Natural killer cell treated with Interleukin-12 subunit alpha and Interleukin-12 subunit beta and Interleukin-15 and Interleukin-18, amount 100 ng/mL, for 72 hours (primary cell): ENCODE results near the gene AMER2. TPM values are rescaled to one million over a fixed set of nuclear protein-coding genes. Genes with fewer than 3 reads are reported as not detected.
"Not testable (repeated sequence)": the region's sequence is repeated elsewhere in the genome, so short reads cannot be mapped to it uniquely, and the experiment has no call there.

Experiments
- ATAC-seq, 2 donors: fragments of 150-1000 bp; cut with Tn5 transposase in 1 of 2; sonication (Bioruptor Pico), chemical (Tn5 transposase) in 1 of 2; 2 replicates each; pipeline ENCODE4 v1.10.0; 2021
- DNase-seq: peaks from one replicate; pipeline ENCODE4 v3.0.0; 2022; ENCODE audit warnings: low spot score
- H3K27ac Mint-ChIP-seq, 2 donors: 1 replicate in 1 of 2; 2 replicates in 1 of 2; pipeline ENCODE4 v1.8.0; 2022; ENCODE audit warnings: mixed read lengths in 2 of 2, mild to moderate bottlenecking in 1 of 2, moderate library complexity in 1 of 2
- H3K27me3 Mint-ChIP-seq, 2 donors: 1 replicate in 1 of 2; 2 replicates in 1 of 2; pipeline ENCODE4 v1.8.0; 2022; ENCODE audit warnings: mixed read lengths in 2 of 2
- H3K36me3 Mint-ChIP-seq: one replicate; pipeline ENCODE4 v1.8.0; 2022; ENCODE audit warnings: mixed read lengths
- H3K4me1 Mint-ChIP-seq, 2 donors: 1 replicate in 1 of 2; 2 replicates in 1 of 2; pipeline ENCODE4 v1.8.0; 2022; ENCODE audit warnings: low read depth in 2 of 2, mixed read lengths in 2 of 2, mild to moderate bottlenecking in 1 of 2
- H3K4me3 Mint-ChIP-seq: one replicate; pipeline ENCODE4 v1.8.0; 2022; ENCODE audit warnings: mixed read lengths
- H3K9me3 Mint-ChIP-seq: 2 replicates; pipeline ENCODE4 v1.8.0; 2022; ENCODE audit warnings: mixed read lengths
- total RNA-seq, 2 donors: library from RNA; stranded (reverse); gene quantifications; one replicate each; pipeline ENCODE4 v1.2.3, GENCODE V29; 2022

Gene AMER2
- total RNA-seq, 2 donors from 2014 or later = not detected

- DNase-seq (no peak), ATAC-seq (no peak)
- no peak overlapping the region for H3K27ac Mint-ChIP-seq
- no peaks in the 10 kb centered on the region for H3K9me3 Mint-ChIP-seq
- no peak overlapping the region for H3K4me3 Mint-ChIP-seq
- H3K27me3 Mint-ChIP-seq = peaks cover 57 to 75% of the 10 kb centered on the region in 2 donors
- peaks cover 7% of the 10 kb centered on the region for H3K36me3 Mint-ChIP-seq
- H3K4me1 Mint-ChIP-seq = peaks cover 16 to 17% of the 10 kb centered on the region in 2 donors
Observed at GRCh38 chr13:25175431-25175830, 3.3 kb upstream of the AMER2 start.

DNA sequence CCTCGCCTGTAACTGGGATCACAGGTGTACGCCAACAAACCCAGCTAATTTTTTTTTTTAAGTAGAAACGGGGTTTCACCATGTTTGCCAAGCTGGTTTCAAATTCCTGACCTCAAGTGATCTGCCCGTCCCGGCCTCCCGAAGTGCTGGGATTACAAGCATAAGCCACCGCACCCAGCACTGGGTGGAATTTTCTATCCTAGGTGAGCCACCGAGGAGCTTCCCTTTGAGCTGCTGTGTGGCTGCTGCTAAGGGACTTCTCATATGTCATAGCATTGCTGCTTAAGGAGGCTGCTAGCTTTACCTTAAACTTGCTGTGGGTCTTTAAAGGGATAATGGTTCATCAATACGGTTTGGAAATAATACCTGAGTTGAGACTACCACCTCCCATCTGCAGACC lies 2.9 kb upstream of the AMER2 start:
- Mint-ChIP-seq H3K4me1 (peaks cover 13 to 14% of the 10 kb centered on the region in 2 donors), H3K27me3 (peaks cover 60 to 75% of the 10 kb centered on the region in 2 donors), H3K4me3 (no peak overlapping the region), H3K9me3 (no peaks in the 10 kb centered on the region), H3K27ac (no peak overlapping the region), H3K36me3 (peaks cover 7% of the 10 kb centered on the region)
- DNase-seq = no peak
- ATAC-seq = no peak

- ATAC-seq (no peak), DNase-seq (no peak)
- Mint-ChIP-seq H3K4me3 (no peak overlapping the region), H3K27me3 (peaks cover 66 to 75% of the 10 kb centered on the region in 2 donors), H3K4me1 (peaks cover 10 to 11% of the 10 kb centered on the region in 2 donors), H3K36me3 (peaks cover 7% of the 10 kb centered on the region), H3K9me3 (no peaks in the 10 kb centered on the region), H3K27ac (no peak overlapping the region)
Observed at GRCh38 chr13:25174304-25174703, 2.2 kb upstream of the AMER2 start.

DNA sequence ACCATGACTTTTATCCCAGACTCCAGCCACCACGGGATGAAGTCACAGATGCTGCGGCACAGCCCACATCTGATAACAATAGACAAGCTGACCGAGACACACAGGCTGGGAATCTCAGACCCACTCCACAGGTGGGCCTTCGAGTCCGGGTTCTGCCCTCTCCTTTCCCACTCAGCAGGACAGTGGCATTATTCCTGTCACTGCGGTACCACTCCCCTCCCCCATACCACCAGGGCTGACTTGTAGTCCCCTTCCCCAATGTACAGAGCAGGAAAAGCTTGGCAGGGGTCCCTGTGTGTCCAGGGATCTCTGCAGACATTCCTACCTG lies 179 bp upstream of the AMER2 start:
- Mint-ChIP-seq H3K9me3 (no peaks in the 10 kb centered on the region), H3K36me3 (no peaks in the 10 kb centered on the region), H3K27me3 (peaks cover 57 to 65% of the 10 kb centered on the region in 2 donors), H3K4me1 (peaks cover 10 to 11% of the 10 kb centered on the region in 2 donors), H3K27ac (no peak overlapping the region), H3K4me3 (no peak overlapping the region)
- ATAC-seq (no peak), DNase-seq (no peak)

GRCh38 chr13:25171170-25171516 lies 945 bp downstream of the AMER2 start:
- peak overlapping the region; percentile 24 for H3K4me3 Mint-ChIP-seq
- no peaks in the 10 kb centered on the region for H3K36me3 Mint-ChIP-seq
- no peaks in the 10 kb centered on the region for H3K9me3 Mint-ChIP-seq
- no peak for DNase-seq
- peaks cover 10 to 11% of the 10 kb centered on the region in 2 donors for H3K4me1 Mint-ChIP-seq
- H3K27me3 Mint-ChIP-seq = peaks cover 53 to 55% of the 10 kb centered on the region in 2 donors
- no peak for ATAC-seq
- no peak overlapping the region for H3K27ac Mint-ChIP-seq

- no peak overlapping the region for H3K4me3 Mint-ChIP-seq
- DNase-seq (no peak), ATAC-seq (peak in 1 of 2 donors; percentile 36)
- H3K36me3 Mint-ChIP-seq = no peaks in the 10 kb centered on the region
- no peak overlapping the region for H3K27ac Mint-ChIP-seq
- H3K4me1 Mint-ChIP-seq = peaks cover 10 to 11% of the 10 kb centered on the region in 2 donors
- no peaks in the 10 kb centered on the region for H3K9me3 Mint-ChIP-seq
- peaks cover 52 to 55% of the 10 kb centered on the region in 2 donors for H3K27me3 Mint-ChIP-seq
Observed at GRCh38 chr13:25170554-25171111, 1.5 kb downstream of the AMER2 start.

- Mint-ChIP-seq H3K4me1 (peaks cover 10 to 11% of the 10 kb centered on the region in 2 donors), H3K4me3 (no peak overlapping the region), H3K9me3 (no peaks in the 10 kb centered on the region), H3K36me3 (no peaks in the 10 kb centered on the region), H3K27me3 (peaks cover 51 to 55% of the 10 kb centered on the region in 2 donors), H3K27ac (no peak overlapping the region)
- ATAC-seq (no peak), DNase-seq (no peak)
Observed at GRCh38 chr13:25169951-25170553, 2.0 kb downstream of the AMER2 start.

DNA sequence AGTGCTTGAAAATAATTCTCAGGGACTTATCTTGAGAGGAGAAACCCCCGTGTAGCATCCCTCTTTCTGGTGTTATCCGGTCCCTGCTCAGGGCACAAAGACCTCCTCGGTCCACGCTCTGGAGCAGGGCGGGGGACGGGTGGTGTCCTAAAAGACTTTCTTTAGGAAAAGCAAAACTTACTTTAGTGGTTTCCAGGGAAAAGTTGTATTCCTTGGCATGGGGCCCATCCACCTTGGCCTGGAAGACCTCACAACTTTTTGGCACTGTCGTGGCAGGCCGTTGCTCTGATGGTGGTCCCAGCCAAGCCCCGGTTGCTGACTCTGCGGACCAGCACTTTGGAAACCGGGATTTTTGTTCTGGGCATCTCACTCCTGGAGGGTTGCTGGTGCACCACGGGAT lies 2.7 kb downstream of the AMER2 start:
- DNase-seq = no peak
- Mint-ChIP-seq H3K27ac (no peak overlapping the region), H3K4me1 (peaks cover 10 to 11% of the 10 kb centered on the region in 2 donors), H3K27me3 (peaks cover 47 to 52% of the 10 kb centered on the region in 2 donors), H3K36me3 (no peaks in the 10 kb centered on the region), H3K4me3 (no peak overlapping the region), H3K9me3 (no peaks in the 10 kb centered on the region)
- no peak for ATAC-seq

GRCh38 chr13:25168790-25169189 lies 3.3 kb downstream of the AMER2 start:
- Mint-ChIP-seq H3K27me3 (peaks cover 46 to 50% of the 10 kb centered on the region in 2 donors), H3K4me1 (peaks cover 10 to 11% of the 10 kb centered on the region in 2 donors), H3K36me3 (no peaks in the 10 kb centered on the region), H3K9me3 (no peaks in the 10 kb centered on the region), H3K27ac (no peak overlapping the region), H3K4me3 (no peak overlapping the region)
- DNase-seq (no peak), ATAC-seq (no peak)

GRCh38 chr13:25167382-25168174 lies 4.5 kb downstream of the AMER2 start:
- Mint-ChIP-seq H3K4me3 (no peak overlapping the region), H3K36me3 (no peaks in the 10 kb centered on the region), H3K9me3 (no peaks in the 10 kb centered on the region), H3K27me3 (peaks cover 42 to 45% of the 10 kb centered on the region in 2 donors), H3K27ac (no peak overlapping the region), H3K4me1 (peaks cover 10 to 11% of the 10 kb centered on the region in 2 donors)
- DNase-seq = no peak
- no peak for ATAC-seq

DNA sequence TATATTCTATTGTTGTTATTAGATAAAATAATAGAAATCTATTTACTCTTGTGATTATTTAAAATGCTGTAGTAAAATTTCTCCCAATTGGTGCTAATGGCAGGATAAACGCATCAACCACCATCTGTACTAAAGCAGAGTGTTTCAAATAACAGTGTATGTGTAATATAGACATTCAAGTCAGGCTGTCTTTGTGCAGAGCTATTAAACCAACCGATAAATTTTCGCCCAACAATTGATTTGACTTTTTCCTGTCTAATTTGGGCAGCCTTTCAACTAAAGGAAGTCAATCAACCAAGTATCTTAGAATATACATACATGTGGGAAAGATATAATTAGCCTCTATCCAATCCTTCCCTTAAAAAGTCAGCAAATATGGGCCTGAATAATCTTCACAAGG lies 5.8 kb downstream of the AMER2 start:
- H3K27ac Mint-ChIP-seq = no peak overlapping the region
- H3K27me3 Mint-ChIP-seq = peaks cover 31 to 38% of the 10 kb centered on the region in 2 donors
- DNase-seq = no peak
- H3K9me3 Mint-ChIP-seq = no peaks in the 10 kb centered on the region
- peaks cover 2% of the 10 kb centered on the region in 2 donors for H3K4me1 Mint-ChIP-seq
- H3K4me3 Mint-ChIP-seq = no peak overlapping the region
- H3K36me3 Mint-ChIP-seq = no peaks in the 10 kb centered on the region
- ATAC-seq = no peak

DNA sequence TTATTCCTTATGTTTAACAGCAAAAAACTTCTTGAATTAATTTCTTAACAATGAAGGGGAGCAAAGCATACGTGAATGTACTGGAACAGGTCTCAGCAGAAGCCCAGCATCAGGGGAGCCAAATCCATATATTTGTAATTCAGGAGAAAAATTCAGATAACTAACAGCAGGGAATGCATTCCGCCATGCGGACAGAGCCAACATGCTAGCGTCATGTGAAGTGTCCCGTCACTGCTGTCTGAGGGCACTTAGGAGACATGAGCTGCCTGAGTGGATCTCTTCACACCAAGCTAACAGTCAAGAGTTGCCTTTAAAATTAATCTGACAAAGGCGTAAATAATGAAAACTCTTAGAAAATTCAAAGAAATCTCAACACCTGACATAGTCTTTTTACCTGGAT lies 6.4 kb downstream of the AMER2 start:
- H3K4me3 Mint-ChIP-seq = no peak overlapping the region
- H3K27me3 Mint-ChIP-seq = peaks cover 28 to 39% of the 10 kb centered on the region in 2 donors
- H3K4me1 Mint-ChIP-seq = no peaks in the 10 kb centered on the region
- no peak for ATAC-seq
- no peaks in the 10 kb centered on the region for H3K9me3 Mint-ChIP-seq
- no peaks in the 10 kb centered on the region for H3K36me3 Mint-ChIP-seq
- no peak for DNase-seq
- no peak overlapping the region for H3K27ac Mint-ChIP-seq

DNA sequence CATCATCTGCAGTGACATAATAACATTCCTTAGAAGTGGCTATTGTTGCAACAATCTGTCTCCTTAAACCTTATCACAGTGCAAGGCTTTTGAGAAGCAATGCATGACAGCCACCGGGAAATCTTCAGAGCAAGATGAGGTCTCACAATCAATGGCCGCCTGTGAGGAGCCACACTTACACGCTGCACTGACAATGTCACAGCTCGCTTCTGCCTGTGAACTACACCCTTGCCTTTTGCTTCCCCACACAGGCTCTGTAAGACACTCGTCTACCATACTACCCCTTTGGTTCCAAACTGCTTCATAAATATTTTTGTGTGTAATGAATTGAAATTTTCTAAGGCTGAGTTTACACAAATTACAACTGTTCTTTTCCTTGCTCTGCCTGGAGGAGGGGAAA lies 6.9 kb downstream of the AMER2 start:
- H3K4me1 Mint-ChIP-seq = not testable (repeated sequence)

DNA sequence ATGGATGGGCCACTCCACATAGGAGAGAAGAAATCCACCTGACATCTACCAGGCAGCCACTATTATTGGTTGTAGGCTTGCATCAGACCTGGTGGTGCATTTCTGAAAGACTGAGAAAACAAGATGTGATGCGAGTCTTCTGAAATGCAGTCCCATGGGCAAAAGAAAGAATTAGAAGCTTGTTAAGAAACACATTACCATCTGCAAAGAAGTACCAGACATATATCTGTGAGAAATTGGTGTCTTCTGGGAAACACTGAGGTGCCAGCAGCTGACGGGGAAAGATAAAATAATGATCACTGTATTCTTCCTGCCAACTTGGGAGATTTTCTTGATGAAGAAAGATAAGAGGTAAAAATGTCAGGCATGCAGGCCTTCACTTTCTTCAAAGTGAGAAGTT lies 14.4 kb downstream of the AMER2 start:
- Mint-ChIP-seq H3K27ac (no peak overlapping the region), H3K4me1 (no peaks in the 10 kb centered on the region), H3K4me3 (no peak overlapping the region), H3K36me3 (no peaks in the 10 kb centered on the region), H3K27me3 (peaks cover 6 to 28% of the 10 kb centered on the region in 2 donors), H3K9me3 (no peaks in the 10 kb centered on the region)
- ATAC-seq (no peak), DNase-seq (no peak)

More for the DNA sequence above, 6.9 kb downstream of the AMER2 start:
- H3K4me3 Mint-ChIP-seq, H3K9me3 Mint-ChIP-seq, DNase-seq, H3K27ac Mint-ChIP-seq, H3K36me3 Mint-ChIP-seq, ATAC-seq: not testable (repeated sequence)
- peaks cover 26 to 42% of the 10 kb centered on the region in 2 donors for H3K27me3 Mint-ChIP-seq
